A673 (cell line): Measurements from ENCODE around the gene ENOX1.

Source experiments
- EZH2 ChIP-seq: fragments of 200-600 bp; sonication (generic); IDR thresholded peaks from 2 replicates; pipeline ENCODE4 v1.6.1; 2017; ENCODE audit warnings: borderline replicate concordance, low read depth, mild to moderate bottlenecking, mixed read lengths, antibody characterized with exemption, low read length; ENCODE audit not compliant: poor library complexity, severe bottlenecking
- TF ChIP-seq, protein P1 (sequence below): fragments of 300-800, 200-600 bp; sonication (generic); conservative IDR thresholded peaks from 2 replicates; pipeline ENCODE4 v1.5.1; 2017; ENCODE audit warnings: low read depth, mild to moderate bottlenecking, antibody characterized with exemption, low read length, moderate library complexity, mixed read lengths

DNA sequence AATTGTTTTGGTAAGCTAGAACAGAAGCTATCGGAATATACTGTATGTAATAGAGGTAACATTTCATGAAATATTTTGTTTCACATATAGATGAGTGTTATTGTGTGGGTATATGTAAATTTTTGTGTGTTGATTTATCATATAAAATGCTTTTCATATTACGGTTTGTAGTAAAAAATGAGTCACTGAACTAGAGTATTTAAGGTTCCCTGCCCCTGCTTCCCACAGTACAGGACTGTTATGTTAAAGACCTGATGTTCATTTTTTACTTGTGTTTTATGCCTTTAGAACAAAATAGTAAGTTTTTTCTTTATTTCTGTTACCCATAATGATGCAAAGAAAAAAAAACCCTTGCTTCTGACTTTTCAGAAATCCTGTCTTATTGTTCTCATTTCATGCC, 243.4 kb downstream of the ENOX1 start:
- no peak for TF ChIP-seq EZH2
- TF ChIP-seq, protein P1, sequence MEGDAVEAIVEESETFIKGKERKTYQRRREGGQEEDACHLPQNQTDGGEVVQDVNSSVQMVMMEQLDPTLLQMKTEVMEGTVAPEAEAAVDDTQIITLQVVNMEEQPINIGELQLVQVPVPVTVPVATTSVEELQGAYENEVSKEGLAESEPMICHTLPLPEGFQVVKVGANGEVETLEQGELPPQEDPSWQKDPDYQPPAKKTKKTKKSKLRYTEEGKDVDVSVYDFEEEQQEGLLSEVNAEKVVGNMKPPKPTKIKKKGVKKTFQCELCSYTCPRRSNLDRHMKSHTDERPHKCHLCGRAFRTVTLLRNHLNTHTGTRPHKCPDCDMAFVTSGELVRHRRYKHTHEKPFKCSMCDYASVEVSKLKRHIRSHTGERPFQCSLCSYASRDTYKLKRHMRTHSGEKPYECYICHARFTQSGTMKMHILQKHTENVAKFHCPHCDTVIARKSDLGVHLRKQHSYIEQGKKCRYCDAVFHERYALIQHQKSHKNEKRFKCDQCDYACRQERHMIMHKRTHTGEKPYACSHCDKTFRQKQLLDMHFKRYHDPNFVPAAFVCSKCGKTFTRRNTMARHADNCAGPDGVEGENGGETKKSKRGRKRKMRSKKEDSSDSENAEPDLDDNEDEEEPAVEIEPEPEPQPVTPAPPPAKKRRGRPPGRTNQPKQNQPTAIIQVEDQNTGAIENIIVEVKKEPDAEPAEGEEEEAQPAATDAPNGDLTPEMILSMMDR = no peak
